Hippocampal formation (tissue), 2 donors: ENCODE data around the gene POLG.

ENCODE experiments used
- DNase-seq, 2 donors: peaks; one replicate each; lab custom pipeline; 2025; lab: John Stamatoyannopoulos, UW

The POLG gene

DNA sequence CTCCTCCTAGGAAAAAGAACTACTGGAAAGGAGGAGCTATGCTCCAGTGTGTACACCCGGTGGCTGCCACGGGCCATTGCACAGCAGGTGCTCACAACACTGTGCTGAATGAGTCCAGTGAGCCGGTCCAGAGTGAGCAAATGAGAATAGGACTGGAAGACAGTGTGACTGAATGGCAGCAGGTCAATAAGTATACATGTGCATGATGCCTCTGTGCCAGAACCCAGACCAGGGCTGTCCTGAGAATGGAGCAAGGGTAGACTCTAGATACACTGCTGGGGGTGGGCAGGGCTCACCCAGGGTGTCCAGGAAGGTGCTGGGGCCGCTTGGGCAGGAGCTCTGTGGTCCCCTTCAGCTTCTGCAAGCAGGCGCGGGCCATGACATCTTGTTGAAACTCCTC is 8.3 kb downstream of the POLG start:
- no peak for DNase-seq

DNA sequence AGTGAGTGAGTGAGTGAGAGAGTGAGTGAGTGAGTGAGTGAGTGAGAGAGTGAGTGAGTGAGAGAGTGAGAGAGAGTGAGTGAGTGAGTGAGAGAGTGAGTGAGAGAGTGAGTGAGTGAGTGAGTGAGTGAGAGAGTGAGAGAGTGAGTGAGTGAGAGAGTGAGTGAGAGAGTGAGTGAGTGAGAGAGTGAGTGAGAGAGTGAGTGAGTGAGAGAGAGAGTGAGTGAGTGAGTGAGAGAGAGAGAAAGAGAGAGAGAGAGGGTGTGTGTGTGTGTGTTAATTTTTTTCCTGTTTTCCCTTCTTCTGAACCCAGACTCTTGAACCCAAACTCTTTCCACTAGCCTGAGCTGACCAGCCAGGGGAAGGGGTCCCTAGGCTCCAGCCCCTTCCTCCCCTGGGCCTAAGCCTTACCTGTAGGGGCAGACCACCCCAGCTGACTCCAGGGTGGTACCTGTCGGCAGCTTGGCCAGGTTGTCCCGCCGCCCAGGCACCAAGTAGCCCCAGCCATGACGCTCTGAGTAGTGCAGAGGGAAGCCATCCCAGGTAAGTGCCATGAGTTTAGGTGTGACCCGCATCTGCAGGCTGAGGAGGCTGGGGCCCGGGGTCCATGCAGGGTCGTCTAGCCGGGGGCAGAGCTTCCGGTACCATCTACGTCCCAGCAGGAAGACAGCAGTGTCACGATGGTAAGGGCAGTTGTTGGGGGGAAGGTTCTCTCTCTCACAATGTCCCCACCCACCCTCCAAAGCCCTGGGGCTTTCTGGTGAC is 9.4 kb downstream of the POLG start:
- DNase-seq, result no peak

GRCh38 chr15:89323825-89324224 is 10.8 kb downstream of the POLG start:
- DNase-seq, result no peak

DNA sequence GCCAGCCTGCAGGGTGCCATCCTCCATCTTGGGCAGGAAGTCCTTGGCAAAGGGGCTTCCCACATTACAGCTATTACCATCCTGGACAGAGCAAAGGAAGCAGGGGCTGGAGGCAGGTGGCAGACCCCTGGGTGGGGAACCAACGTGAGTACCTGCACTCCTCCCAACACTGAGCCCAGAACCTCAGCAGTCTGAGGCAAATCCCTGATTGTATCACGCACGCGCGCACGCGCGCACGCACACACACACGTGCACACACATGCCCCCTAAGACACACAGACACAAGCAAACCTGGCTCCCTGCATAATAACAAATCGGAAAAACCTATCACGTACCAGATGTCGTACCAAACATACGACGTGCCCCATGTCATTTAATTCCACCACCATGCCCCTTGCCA is 11.8 kb downstream of the POLG start:
- no peak for DNase-seq

DNA sequence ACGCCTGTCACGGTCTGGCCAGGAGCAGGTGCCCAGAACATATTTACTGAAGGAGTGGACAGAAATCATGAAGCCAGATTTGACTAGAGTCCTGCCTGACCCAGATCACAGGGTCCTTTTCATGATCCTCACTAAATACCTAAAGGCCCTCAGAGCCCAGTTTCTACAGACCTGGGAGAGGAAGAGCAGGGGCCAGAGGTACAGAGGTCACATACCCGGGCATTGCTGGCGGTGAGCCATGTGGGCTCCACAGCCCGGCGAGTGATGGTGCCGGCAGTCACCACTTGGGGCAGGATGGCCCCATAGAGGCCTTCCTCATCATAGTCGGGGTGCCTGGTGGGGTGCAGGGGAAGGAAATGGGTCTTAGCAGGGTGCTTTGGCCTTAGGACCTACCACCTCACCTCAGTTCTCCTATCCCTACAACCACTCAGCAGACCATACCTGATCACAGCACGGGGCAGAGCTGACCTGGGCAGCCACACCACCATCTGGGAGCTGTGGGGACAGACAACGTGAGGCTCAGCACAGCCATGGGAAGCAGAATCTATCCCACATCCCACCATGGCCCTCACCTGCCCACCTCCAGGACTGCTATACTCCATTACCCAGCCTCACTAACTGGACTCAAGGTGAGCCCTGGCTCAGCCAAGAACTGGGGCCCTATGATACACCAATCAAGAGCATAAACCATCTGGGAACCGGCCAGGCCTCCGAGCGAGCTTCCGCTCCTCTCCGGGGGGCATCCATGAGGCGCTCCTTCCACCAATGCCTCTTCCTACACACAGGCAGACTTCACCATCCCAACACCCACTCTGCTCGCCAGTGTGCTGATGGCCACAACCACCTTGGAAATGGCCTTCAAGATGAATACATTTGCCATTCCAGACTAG is 12.9 kb downstream of the POLG start:
- DNase-seq, result no peak

- DNase-seq, result no peak
These were observed 14.4 kb downstream of the POLG start for GRCh38 chr15:89320200-89320599.

DNA sequence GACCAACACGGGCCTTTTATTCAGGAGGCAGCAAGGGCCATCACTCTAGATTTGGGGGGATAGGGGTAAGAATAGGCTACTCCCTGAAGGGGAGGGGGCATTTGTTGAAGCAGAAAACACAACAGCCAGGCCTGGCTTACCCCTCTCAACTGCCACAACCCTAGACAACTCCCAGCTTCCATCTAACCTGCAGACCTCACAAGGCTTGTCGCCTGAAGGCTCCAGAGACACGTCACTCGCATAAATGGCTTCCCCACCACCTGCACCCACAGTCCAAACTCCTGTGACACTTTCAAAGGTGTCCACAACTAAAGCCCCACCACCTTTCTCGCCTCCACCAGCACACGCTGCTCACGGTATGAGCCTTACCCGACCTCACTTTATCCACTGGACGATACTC is 14.9 kb downstream of the POLG start:
- DNase-seq, result no peak

- no peak for DNase-seq
These were observed 17.4 kb downstream of the POLG start for GRCh38 chr15:89317186-89317720.

DNA sequence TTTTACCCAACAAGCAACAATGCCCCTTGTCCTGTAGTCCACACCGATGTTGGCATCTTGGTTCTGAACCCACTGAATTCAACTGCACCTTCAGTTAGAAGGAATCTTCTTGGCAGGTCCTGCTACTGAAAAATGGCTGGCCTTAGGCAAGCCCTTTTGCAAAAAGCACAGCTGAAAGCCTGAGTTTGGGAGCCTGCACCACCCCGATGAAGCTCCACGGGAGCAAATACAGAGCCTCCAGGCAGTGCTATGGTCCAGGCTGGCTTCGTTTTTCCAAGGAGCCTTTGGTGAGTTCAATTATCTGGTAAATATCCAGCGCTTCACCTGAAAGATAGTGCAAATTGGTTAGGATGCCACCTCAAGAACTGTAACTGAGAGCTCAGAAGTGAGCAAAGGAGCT is 18.1 kb downstream of the POLG start:
- DNase-seq, result no peak

- no peak for DNase-seq
These were observed 19.2 kb downstream of the POLG start for GRCh38 chr15:89315375-89315929.

DNA sequence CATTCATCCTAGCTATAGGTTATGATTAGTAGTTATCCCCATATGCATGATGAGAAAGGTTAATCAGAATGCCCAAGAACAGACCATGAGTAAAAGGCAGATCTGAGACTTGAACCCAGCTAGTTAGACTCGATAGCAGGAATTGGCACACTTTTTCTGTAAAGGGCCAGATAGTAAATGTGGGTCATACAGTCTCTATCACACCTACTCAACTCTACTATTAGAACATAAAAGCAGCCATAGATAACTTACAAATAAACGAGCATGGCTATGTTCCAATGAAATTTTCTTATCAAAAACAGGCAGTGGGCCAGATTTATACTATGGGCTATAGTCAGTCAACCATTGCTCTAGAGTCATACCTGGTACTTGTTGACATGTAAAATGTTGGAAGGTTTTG is 24.6 kb downstream of the POLG start:
- DNase-seq, result no peak

DNA sequence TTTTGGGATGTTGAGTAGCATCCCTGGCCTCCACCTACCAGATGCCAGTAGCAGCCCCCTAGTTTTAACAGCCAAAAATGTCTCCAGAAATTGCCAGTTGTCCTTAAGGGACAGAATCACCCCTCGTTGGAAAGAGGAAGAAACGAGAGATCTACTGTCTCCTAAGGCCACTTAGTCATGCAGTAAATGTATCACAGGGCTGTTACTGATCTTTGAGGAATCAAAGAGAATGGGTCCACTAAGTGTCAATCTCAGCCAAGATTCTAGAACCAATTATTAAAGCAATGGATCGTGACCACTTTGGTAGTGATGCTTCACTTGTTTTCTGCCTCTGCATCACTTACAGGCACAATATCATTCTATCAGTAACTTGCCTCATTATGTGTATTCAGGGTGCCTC is 26.4 kb downstream of the POLG start:
- DNase-seq, result no peak

- DNase-seq, result no peak
These were observed 26.8 kb downstream of the POLG start for GRCh38 chr15:89307791-89308190.

DNA sequence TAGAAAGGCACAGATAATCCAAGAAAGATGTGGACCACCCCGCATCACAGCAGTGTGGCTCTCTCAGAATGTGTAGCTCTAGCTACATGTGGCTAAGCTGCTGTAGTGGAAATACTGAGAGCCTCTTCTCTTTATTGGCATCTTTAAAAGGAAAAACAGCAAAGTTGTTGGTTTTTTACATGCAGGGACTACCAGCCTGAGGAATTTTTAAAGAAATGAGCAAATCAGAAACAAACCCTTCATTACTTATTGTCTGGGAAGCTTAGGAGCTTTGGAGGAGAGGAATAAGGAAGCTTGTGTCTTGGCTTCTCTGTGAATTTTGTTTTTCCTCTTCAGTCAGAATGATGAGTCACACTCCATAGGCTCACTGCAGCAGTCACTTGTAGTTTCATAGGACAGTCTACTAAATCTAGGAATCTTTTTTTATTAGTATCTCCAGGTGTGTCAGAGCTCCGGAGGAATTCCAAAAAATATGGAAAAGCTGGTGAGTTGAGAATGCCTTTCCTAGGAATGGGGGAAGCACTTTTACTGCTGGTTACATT is 27.5 kb downstream of the POLG start:
- peak in 1 of 2 donors; percentile 32 for DNase-seq

GRCh38 chr15:89305395-89305794 is 29.2 kb downstream of the POLG start:
- DNase-seq, result no peak

DNA sequence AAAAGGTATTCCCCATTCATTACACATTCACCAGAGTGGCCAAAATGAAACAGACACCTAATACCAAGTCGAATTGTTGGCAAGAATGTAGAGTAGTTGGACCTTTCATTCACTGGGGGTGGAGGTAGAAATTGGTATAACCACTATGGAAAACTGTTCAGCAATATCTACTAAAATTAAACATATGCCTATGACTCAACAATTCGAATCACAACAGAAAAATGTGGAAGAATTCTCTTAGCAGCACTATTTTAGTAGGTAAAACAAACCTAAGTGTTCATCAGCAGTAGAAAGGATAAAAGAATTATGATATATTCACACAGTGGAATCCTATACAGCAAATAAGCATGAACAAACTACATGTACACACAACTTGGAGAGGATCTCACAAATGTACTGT is 30.6 kb downstream of the POLG start:
- DNase-seq, result no peak

GRCh38 chr15:89301304-89302089 is 33.1 kb downstream of the POLG start:
- DNase-seq, result no peak

DNA sequence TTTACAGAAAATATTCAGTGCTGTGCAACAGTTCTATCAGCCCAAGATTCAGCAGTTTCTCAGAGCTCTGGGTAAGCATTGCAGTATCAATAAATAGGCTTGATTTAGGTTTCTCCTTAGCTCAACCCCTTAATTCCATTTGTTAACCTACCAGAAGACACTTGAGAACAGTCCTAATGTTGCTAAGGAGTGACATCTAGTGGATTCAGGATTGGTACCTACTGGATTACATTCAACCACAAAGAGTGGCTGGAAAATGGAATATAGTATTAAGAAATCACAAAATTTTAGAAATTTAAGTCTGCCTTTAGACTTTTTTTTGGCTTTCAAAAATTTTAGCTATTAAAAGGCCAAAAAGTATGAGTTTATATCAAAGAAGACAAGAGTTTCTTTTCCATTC is 34.7 kb downstream of the POLG start:
- DNase-seq, result peak in 1 of 2 donors; percentile 11

DNA sequence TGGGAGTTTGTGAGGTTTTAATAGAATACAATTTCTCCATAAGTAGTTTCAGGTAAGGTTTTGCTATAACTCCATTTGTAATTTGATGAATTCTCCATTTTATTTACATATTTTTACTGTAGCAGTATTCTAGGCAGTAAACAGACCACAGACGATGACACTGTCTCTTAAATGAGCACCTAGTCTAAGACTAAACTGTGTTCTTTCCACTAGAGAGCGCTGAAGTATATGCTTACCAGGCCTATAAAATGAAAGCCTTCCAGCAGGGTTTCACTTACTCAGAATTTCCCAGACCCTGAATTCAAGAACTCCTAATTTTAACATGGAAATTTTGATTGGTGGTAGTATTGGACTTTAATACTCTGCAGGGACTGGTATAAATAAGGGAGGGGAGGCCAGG is 41.6 kb downstream of the POLG start:
- DNase-seq, result no peak

DNA sequence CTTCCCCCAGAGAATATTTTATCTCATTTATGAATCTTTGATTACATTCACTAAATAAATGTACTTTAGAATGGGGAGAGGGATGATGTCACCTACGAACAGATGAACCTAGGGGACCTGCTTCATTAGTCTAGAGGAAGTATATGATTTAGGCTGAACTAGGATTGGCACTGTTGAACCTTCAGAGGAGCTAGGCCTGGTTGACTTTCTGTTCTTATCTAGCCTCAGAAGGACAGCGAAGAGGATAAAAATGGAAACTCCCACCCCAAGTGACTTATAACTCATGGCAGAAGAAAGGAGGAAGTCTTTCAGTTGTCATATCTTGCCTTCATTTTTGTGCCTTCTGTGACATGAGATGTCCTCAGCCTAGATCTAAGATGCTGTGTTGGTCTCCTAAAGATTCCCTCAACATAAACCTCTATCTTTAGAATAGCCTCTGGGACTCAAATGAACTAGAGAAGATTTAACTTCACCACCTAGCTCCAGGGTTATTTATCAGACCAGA is 42.6 kb downstream of the POLG start:
- no peak for DNase-seq

- no peak for DNase-seq
These were observed 51.4 kb downstream of the POLG start for GRCh38 chr15:89283201-89283600.
